Smooth muscle cell (in vitro differentiated cells): Measurements from ENCODE around the gene MST1R. TPM values are rescaled to one million over a fixed set of nuclear protein-coding genes. Genes with fewer than 3 reads are reported as not detected.

Source experiments
- DNase-seq: peaks from one replicate; lab custom pipeline; 2025; ENCODE audit not compliant: unreplicated experiment; lab: John Stamatoyannopoulos, UW
- H2AFZ ChIP-seq: fragments of 200-600 bp; sonication (generic); 2 replicates; pipeline ENCODE4 v1.6.0; 2016; ENCODE audit warnings: antibody characterized with exemption, low read depth, mild to moderate bottlenecking
- H3F3A ChIP-seq: fragments of 200-600 bp; sonication (generic); 2 replicates; pipeline ENCODE4 v1.6.0; 2017; ENCODE audit warnings: antibody characterized with exemption, low read depth
- H3K27ac ChIP-seq: fragments of 200-600 bp; sonication (generic); 2 replicates; pipeline ENCODE4 v1.5.1; 2016; ENCODE audit warnings: low read depth, mild to moderate bottlenecking
- H3K27me3 ChIP-seq: fragments of 200-600 bp; sonication (generic); 2 replicates; pipeline ENCODE4 v1.6.1; 2016; ENCODE audit warnings: low read depth, mild to moderate bottlenecking
- H3K36me3 ChIP-seq: fragments of 200-600 bp; sonication (generic); 2 replicates; pipeline ENCODE4 v1.5.1; 2016; ENCODE audit warnings: low read depth
- H3K4me1 ChIP-seq: fragments of 200-600 bp; sonication (generic); 2 replicates; pipeline ENCODE4 v1.5.1; 2016; ENCODE audit warnings: low read depth
- H3K4me2 ChIP-seq: fragments of 200-600 bp; sonication (generic); 2 replicates; pipeline ENCODE4 v1.6.0; 2016; ENCODE audit warnings: mild to moderate bottlenecking
- H3K4me3 ChIP-seq: fragments of 200-600 bp; sonication (generic); 2 replicates; pipeline ENCODE4 v1.5.1; 2016; ENCODE audit warnings: mild to moderate bottlenecking
- H3K79me2 ChIP-seq: fragments of 200-600 bp; sonication (generic); 2 replicates; pipeline ENCODE4 v1.6.0; 2016; ENCODE audit warnings: low read depth, mild to moderate bottlenecking
- H3K9ac ChIP-seq: fragments of 200-600 bp; sonication (generic); 2 replicates; pipeline ENCODE4 v1.6.0; 2016; ENCODE audit warnings: low read depth
- H3K9me3 ChIP-seq: fragments of 200-600 bp; sonication (generic); replicated peaks from 2 replicates; pipeline ENCODE4 v1.5.1; 2016; ENCODE audit warnings: low read depth
- H4K20me1 ChIP-seq: fragments of 200-600 bp; sonication (generic); 2 replicates; pipeline ENCODE4 v1.6.0; 2016; ENCODE audit warnings: low read depth
- WGBS: methylation state at CpG from one replicate; pipeline ENCODE4 v1.1.7; 2016; ENCODE audit warnings: low lambda C conversion rate; 5-methylcytosine and 5-hydroxymethylcytosine counted together
- polyA plus RNA-seq: library from polyadenylated mRNA; unstranded; fragments of >200 nt; fragmentation: Nextera tagmentation; extraction: Ambion mirVana; gene quantifications from 2 replicates; pipeline ENCODE4 v1.2.1, GENCODE V29; 2016
- total RNA-seq: library from RNA; depleted of rRNA; stranded (reverse); fragments of >200 nt; gene quantifications from 2 replicates; pipeline ENCODE4 v1.2.3, GENCODE V29; 2014
- TF ChIP-seq, protein P1 (sequence below): fragments of 200-600 bp; sonication (generic); IDR thresholded peaks from 2 replicates; pipeline ENCODE4 v1.5.1; 2017; ENCODE audit warnings: borderline replicate concordance, mild to moderate bottlenecking, antibody characterized with exemption; ENCODE audit not compliant: insufficient read depth, poor library complexity, severe bottlenecking

MST1R gene
- total and polyA plus RNA-seq, 2 experiments from 2014 or later, result 0.59 to 0.63 TPM

DNA sequence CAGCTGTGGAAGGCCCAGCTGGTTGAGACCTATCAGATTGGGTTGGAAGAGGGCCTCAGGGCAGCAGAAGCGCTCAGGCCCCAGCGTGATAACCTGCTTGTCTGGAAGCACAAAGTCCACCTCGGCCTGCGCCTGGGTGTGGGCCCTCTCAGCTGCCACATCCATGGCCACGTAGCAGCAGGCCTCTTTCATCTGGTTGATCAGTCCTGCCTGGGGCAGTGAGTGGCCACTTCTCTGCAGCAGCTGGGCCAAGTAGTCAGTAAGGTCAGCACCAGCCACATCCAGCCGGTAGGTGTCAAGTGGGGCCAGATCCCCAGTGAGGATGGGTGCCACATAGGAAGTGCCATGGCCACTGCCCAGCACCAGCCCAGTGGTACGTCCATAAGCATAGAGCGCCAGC lies 30.1 kb downstream of the MST1R start:
- Histone ChIP-seq H4K20me1 (no peaks in the 10 kb centered on the region), H3K4me1 (peaks cover 11% of the 10 kb centered on the region), H2AFZ (no peak overlapping the region), H3K36me3 (no peaks in the 10 kb centered on the region), H3K9ac (no peak overlapping the region), H3K27me3 (peaks cover 35% of the 10 kb centered on the region), H3K4me2 (no peak overlapping the region), H3K27ac (no peak overlapping the region), H3K4me3 (no peak overlapping the region), H3K9me3 (no peaks in the 10 kb centered on the region), H3K79me2 (no peaks in the 10 kb centered on the region), H3F3A (no peaks in the 10 kb centered on the region)
- TF ChIP-seq, protein P1, sequence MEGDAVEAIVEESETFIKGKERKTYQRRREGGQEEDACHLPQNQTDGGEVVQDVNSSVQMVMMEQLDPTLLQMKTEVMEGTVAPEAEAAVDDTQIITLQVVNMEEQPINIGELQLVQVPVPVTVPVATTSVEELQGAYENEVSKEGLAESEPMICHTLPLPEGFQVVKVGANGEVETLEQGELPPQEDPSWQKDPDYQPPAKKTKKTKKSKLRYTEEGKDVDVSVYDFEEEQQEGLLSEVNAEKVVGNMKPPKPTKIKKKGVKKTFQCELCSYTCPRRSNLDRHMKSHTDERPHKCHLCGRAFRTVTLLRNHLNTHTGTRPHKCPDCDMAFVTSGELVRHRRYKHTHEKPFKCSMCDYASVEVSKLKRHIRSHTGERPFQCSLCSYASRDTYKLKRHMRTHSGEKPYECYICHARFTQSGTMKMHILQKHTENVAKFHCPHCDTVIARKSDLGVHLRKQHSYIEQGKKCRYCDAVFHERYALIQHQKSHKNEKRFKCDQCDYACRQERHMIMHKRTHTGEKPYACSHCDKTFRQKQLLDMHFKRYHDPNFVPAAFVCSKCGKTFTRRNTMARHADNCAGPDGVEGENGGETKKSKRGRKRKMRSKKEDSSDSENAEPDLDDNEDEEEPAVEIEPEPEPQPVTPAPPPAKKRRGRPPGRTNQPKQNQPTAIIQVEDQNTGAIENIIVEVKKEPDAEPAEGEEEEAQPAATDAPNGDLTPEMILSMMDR, result no peak
- 79% methylated on average over 8 of the region's 8 CpGs for WGBS
- no peak for DNase-seq

DNA sequence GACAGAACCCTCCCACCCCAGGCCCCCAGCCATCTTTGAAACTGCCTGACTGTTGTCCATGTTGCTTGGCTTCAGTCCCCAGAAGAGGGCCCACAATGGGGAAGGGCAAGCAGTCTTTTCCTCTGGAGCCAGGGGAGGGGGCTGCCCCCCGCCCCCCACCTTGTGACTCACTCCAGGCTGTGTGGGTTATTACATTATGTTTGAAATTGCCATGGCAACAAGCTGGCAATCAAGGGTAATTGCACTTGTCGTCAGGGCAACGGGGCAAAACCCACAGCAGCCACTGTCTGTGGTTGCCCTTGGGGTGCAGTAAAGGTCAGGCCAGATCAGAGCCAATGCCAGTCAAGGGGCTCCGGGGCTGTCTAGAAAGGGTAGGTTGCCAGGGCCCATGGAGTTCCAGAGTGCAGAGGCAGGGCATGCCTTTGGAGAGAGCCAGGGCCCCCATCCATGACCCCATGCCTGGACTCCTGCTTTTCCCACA lies 30.8 kb downstream of the MST1R start:
- Histone ChIP-seq H3K4me1 (peaks cover 11% of the 10 kb centered on the region), H3K4me3 (no peak overlapping the region), H3K27ac (no peak overlapping the region), H4K20me1 (no peaks in the 10 kb centered on the region), H3F3A (no peaks in the 10 kb centered on the region), H3K9ac (no peak overlapping the region), H3K4me2 (no peak overlapping the region), H3K79me2 (no peaks in the 10 kb centered on the region), H3K27me3 (peaks cover 43% of the 10 kb centered on the region), H2AFZ (no peak overlapping the region), H3K36me3 (no peaks in the 10 kb centered on the region), H3K9me3 (no peaks in the 10 kb centered on the region)
- TF ChIP-seq, protein P1, result no peak
- DNase-seq, result no peak
- 76% methylated on average over 4 of the region's 4 CpGs for WGBS

DNA sequence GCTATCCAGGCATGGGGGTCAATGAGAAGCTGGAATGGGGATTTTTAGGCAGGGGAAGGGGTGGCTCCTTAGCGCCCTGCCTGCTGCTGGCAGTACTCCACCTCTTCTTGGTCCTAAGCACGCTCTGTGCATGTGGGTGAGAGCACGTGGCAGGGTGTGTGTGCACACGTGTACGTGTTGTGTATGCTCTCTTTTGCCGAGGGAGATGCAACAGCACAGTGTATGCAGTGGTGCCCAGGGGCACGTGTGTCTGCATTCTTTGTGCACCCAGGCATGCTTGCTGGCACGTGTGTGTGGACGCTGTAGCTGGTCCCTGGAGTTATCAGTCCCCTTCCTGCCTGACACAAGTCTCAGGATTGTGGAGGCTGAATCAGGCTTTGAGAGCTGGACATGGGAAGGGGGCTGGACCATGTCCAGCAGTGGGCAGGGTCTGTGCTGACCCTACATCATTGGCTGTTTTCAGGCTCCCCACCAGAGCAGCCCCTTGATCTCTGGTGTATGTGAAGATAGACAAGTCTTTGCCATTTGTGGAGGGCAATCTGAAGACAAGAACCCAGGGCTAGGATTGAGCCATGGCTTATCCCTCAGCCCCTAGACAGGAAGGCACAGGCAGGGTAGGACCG lies 32.0 kb downstream of the MST1R start:
- Histone ChIP-seq H3K9ac (no peak overlapping the region), H3F3A (no peaks in the 10 kb centered on the region), H3K27me3 (peaks cover 46% of the 10 kb centered on the region), H3K36me3 (no peaks in the 10 kb centered on the region), H4K20me1 (no peaks in the 10 kb centered on the region), H3K4me1 (peaks cover 18% of the 10 kb centered on the region), H3K4me2 (no peak overlapping the region), H3K79me2 (no peaks in the 10 kb centered on the region), H3K27ac (no peak overlapping the region), H2AFZ (no peak overlapping the region), H3K4me3 (no peak overlapping the region), H3K9me3 (no peaks in the 10 kb centered on the region)
- no peak for DNase-seq
- 75% methylated on average over 10 of the region's 10 CpGs for WGBS
- TF ChIP-seq, protein P1, result no peak
